Hypothalamus (tissue), 51 donors: ENCODE results near the gene PI4KA.
A peak's percentile ranks its signal among the peaks of the same experiment; 100 is the strongest.
"Not testable (repeated sequence)": the region's sequence is repeated elsewhere in the genome, so short reads cannot be mapped to it uniquely, and the experiment has no call there.

ENCODE experiments used
- DNase-seq, 51 donors: peaks; one replicate each; lab custom pipeline; 2025; lab: John Stamatoyannopoulos, UW

Gene PI4KA

DNA sequence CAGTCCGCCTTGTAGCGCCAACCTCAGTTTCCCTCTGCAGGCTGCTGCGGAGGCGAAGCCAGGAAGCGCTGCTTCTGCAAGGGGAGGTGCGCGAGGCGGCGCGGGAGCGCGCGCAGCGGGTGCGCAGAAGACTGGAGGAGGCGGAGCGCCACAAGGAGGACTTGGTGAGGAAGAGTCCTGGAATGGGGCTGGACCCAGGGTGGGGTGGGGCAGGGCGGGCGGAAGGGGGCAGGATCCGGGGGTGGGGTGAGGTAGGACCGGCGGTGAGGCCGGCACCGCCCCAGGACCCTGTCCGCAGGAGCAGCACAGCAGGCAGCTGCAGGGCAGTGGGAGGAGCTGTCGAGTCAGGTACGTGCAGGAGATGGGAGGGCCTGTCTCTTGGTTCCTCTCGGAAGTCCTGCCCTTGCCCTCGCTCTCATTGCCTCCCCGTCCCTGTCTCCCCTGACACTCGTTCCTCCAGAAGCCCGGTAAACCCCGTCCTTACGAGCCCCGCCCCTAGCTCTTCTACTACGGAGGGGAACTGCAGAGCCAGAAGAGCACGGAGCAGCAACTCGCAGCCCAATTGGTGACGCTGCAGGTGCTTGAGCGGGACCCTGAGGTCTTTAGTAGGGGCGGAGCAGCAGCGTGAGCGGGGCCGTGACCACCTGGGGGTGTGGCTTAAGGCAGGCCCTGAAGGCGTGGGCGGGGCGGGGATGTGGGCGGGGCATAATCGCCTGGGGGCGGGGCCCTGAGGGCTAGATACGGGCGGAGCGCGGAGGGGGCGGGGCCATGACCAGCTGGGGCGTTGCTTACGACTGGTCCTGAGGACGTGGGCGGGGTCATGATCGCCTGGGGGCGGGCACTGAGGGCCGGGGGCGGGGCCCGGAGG, 155.8 kb downstream of the PI4KA start:
- peak; percentile 16 to 97 (median 85) for DNase-seq

DNA sequence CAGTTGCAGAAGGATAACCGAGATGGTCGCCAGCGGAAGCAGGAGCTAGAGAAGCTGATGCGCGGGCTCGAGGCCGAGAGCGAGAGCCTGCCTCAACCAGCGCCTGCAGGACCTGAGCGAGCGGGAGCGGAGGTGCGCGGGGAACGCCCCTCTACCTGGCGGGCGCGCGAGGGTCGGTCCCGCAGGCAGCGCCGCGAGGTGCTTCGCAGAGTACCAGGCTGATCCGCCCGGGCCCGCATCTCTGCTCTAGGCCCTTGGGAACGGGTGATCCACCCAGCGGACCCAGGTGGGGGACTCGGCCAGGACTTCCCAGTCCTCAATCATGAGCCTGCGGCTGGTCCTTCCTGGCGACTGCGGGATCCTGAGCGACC, 156.5 kb downstream of the PI4KA start:
- DNase-seq = not testable (repeated sequence)

- not testable (repeated sequence) for DNase-seq
Observed at GRCh38 chr22:20701680-20702136, 156.9 kb downstream of the PI4KA start.

- DNase-seq = not testable (repeated sequence)
Observed at GRCh38 chr22:20700347-20700746, 158.3 kb downstream of the PI4KA start.

GRCh38 chr22:20699856-20700255, 158.8 kb downstream of the PI4KA start:
- not testable (repeated sequence) for DNase-seq

GRCh38 chr22:20697481-20698113, 161.0 kb downstream of the PI4KA start:
- DNase-seq = peak in 36 of 51 donors; percentile 10 to 84 (median 58)

DNA sequence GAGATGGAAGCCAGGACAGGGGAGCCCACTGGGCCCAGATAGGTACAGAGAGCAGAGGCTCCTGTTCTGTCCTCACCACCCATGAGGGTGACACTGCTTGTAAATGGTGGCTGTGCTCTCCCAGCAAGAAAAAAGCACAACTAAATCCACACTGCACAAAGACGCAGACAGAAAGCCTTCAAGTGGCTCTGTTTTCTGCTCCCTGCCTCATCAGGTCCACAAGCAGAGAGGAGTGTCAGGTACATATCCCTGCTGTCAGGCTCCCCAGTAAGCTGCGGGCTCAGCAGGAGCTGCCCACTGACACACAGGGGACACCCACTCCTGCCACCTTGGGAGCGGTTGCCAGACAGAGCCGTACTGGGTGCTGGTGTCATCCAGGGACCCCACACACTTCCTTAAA, 162.6 kb downstream of the PI4KA start:
- not testable (repeated sequence) for DNase-seq

- not testable (repeated sequence) for DNase-seq
Observed at GRCh38 chr22:20695205-20695604, 163.4 kb downstream of the PI4KA start.

GRCh38 chr22:20694256-20694655, 164.4 kb downstream of the PI4KA start:
- not testable (repeated sequence) for DNase-seq

DNA sequence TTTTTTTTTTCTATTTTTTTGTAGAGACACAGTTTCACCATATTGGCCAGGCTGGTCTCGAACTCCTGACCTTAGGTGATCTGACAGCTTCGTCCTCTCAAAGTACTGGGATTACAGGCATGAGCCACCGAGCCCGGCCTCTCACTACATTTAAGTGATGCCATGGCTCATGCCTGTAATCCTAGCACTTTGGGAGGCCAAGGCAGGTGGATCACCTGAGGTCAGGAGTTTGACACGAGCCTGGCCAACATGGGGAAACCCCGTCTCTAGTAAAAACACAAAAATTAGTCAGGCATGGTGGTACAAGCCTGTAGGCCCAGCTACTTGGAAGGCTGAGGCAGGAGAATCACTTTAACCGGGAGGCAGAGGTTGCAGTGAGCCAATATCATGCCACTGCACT, 165.7 kb downstream of the PI4KA start:
- not testable (repeated sequence) for DNase-seq

GRCh38 chr22:20690586-20691317, 167.9 kb downstream of the PI4KA start:
- not testable (repeated sequence) for DNase-seq

DNA sequence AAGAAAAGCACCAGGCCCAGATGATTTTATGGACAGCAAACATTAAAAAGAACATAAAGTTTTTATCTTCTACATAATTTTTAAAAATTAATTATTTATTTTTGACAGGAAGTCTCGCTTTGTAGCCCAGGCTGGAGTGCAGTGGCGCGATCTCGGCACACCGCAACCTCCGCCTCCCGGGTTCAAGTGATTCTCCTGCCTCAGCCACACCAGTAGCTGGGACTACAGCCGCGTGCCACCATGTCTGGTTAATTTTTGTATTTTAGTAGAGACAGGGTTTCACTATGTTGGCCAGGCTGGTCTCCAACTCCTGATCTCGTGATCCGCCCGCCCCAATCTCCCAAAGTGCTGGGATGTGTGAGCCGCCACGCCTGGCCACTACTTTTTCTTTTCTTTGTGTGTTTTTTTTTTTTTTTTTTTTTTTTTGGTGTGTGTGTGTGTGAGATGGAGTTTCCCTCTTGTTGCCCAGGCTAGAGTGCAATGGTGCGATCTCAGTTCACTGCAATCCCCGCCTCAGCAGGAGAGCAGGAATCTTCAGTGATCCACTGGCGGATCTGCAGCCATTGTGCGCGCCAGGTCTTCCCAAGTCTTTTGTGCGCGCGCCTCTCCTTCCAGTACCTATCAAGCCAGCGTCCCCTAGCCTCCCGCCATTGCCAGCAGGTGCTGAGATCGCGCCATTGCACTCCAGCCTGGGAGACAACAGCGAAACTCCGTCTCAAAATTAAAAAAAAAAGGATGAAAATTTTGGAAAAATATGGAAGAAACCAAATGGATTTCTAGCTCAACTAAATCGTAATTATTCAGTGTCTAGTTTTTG, 171.0 kb downstream of the PI4KA start:
- DNase-seq = not testable (repeated sequence)

- DNase-seq = not testable (repeated sequence)
Observed at GRCh38 chr22:20685764-20686163, 172.8 kb downstream of the PI4KA start.

- DNase-seq = not testable (repeated sequence)
Observed at GRCh38 chr22:20678792-20679435, 179.7 kb downstream of the PI4KA start.

DNA sequence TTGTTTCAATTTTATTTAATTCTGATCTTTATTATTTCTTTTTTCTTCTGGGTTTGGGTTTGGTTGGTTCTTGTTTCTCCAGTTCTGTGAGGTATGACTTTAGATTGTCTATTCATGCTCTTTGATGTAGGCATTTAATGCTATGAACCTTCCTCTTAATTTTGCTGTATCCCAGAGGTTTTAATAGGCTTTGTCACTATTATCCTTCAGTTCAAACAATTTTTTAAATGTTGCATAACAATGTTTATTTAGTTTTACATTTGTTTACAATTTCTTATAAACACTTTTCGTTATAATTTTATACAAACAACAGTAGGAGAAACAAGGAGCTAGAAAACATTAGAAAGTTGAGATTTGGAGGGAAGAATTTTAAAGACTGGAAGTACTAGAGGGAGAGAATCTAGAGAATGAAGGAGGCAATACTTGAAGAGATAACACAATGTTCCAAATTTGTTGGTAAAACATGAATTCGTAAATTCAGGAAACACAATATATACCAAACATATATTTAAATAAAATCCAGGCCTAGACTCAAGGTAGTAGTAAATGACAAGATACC, 180.8 kb downstream of the PI4KA start:
- DNase-seq = no peak

DNA sequence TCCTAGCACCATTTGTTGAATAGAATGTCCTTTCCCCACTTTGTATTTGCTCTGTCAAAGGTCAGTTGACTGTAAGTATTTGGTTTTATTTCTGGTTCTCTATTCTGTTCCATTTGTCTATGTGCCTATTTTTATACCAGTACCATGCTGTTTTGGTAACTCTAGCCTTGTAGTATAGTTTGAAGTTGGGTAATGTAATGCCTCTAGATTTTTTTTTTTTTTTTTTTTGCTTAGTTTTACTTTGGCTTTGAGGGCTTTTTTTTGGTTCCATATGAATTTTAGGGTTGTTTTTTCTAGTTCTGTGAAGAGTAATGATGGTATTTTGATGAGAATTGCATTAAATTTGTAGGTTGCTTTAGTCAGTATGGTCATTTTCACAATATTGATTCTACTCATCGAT, 183.0 kb downstream of the PI4KA start:
- DNase-seq = not testable (repeated sequence)

DNA sequence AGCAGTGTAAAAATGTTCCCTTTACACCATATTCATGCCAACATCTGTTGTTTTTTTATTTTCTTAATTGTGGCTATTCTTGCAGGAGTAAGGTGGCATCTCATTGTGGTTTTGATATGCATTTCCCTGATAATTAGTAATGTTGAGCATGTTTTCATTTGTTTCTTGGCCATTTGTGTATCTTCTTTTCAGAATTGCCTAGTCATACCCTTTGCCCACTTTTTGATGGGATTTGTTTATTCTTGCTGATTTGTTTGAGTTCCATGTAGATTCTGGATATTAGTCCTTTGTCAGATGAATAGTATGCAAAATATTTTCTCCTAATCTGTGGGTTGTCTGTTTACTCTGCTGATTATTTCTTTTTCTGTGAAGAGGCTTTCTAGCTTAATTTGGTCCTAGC, 183.6 kb downstream of the PI4KA start:
- DNase-seq = no peak

DNA sequence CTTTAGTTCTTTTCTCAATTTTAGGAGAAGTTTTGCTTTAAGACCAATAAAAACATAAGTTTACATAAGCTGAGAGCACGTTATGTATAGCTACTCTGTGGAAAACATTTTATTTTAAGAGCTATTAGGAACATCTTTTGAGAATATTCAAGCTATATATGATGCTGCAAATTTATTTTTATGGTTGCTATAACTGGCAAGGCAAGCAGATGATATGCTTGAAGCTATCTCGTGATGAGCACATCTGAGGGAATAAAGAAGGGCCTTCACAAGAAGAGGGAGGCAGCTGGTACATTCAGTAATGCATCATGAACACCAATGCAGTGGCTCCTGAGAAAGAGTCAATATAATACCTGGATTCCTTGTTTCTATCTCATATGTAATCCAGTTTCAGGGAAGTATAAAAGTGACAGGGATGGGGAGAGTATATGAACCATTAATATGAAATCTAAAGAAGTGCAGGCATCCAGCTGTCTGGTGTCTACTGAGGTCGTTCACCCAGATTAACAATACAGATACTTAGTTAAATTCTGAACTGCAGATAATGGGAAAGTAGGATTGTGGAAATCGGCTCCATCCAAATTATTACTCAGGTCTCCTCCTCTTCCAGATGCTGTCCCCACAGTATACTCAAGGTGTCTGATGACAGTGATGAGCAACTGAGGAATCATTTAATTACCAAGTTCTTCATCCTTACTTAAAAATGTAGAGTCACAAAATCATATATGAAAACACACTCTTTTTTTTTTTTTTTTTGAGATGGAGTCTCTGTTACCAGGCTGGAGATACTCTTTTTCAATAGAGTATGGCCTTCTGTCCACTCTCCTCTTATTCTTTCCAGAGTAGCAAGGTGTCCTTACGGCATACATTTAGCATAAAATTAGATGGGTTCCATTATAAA, 185.1 kb downstream of the PI4KA start:
- no peak for DNase-seq
